HepG2 (cell line): Measurements from ENCODE around the gene TMEM266. TPM values are rescaled to one million over a fixed set of nuclear protein-coding genes. Genes with fewer than 3 reads are reported as not detected.

Source experiments
- BCL6 ChIP-seq: IDR thresholded peaks from 2 replicates; pipeline ENCODE4 v1.6.1; 2016; ENCODE audit warnings: missing genetic modification reagents, missing compliant biosample characterization
- CEBPG ChIP-seq: IDR thresholded peaks from 2 replicates; pipeline ENCODE4 v1.6.1; 2016
- NAIF1 ChIP-seq: sonication (generic); formaldehyde crosslinking; IDR thresholded peaks from 2 replicates; pipeline ENCODE4 v1.5.0; 2020; ENCODE audit warnings: mild to moderate bottlenecking, missing genetic modification reagents, borderline replicate concordance
- NFATC3 ChIP-seq: sonication (generic); formaldehyde crosslinking; IDR thresholded peaks from 2 replicates; pipeline ENCODE4 v1.5.1; 2020; ENCODE audit warnings: mild to moderate bottlenecking, missing genetic modification reagents
- RARG ChIP-seq: sonication (generic); formaldehyde crosslinking; IDR thresholded peaks from 2 replicates; pipeline ENCODE4 v1.4.0; 2020; ENCODE audit warnings: low read depth, mild to moderate bottlenecking, missing genetic modification reagents
- SALL1 ChIP-seq: sonication (generic); formaldehyde crosslinking; IDR thresholded peaks from 2 replicates; pipeline ENCODE4 v1.8.0; 2022; ENCODE audit warnings: mild to moderate bottlenecking, missing genetic modification reagents
- SP5 ChIP-seq: IDR thresholded peaks from 2 replicates; pipeline ENCODE4 v1.6.1; 2016; ENCODE audit warnings: low read depth, borderline replicate concordance
- ZBTB8A ChIP-seq: sonication (generic); formaldehyde crosslinking; IDR thresholded peaks from 2 replicates; pipeline ENCODE4 v1.4.0; 2020; ENCODE audit warnings: mild to moderate bottlenecking, low read depth, missing genetic modification reagents, borderline replicate concordance
- ZNF343 ChIP-seq: sonication (generic); formaldehyde crosslinking; IDR thresholded peaks from 2 replicates; pipeline ENCODE4 v1.4.0; 2020; ENCODE audit warnings: mild to moderate bottlenecking, missing genetic modification reagents
- ZNF431 ChIP-seq: sonication (generic); formaldehyde crosslinking; IDR thresholded peaks from 2 replicates; pipeline ENCODE4 v1.9.0; 2022; ENCODE audit warnings: missing genetic modification reagents, low read depth, mild to moderate bottlenecking, borderline replicate concordance
- ZNF432 ChIP-seq: sonication (generic); formaldehyde crosslinking; IDR thresholded peaks from 2 replicates; pipeline ENCODE4 v1.5.0; 2020; ENCODE audit warnings: missing genetic modification reagents, mild to moderate bottlenecking, borderline replicate concordance
- ZNF547 ChIP-seq: sonication (generic); formaldehyde crosslinking; IDR thresholded peaks from 2 replicates; pipeline ENCODE4 v1.5.1; 2020; ENCODE audit warnings: mild to moderate bottlenecking, missing genetic modification reagents
- ZNF616 ChIP-seq: sonication (generic); formaldehyde crosslinking; IDR thresholded peaks from 2 replicates; pipeline ENCODE4 v1.5.0; 2020; ENCODE audit warnings: low read depth, mild to moderate bottlenecking, missing genetic modification reagents
- polyA plus RNA-seq, 8 experiments: library from polyadenylated mRNA; depleted of rRNA in 3 of 8; stranded (reverse) in 7 of 8; unstranded in 1 of 8; fragments of >200 nt; fragmentation: Illumina TruSeq in 4 of 8; extraction: Trizol in 4 of 8; gene quantifications; 2 replicates each; pipeline versions ENCODE4 v1.2.1 to v1.2.3, GENCODE V29; 2011 to 2016; ENCODE audit warnings: low read depth in 4 of 8, missing spikeins in 1 of 8, mixed read lengths in 1 of 8; ENCODE audit not compliant: insufficient read depth in 1 of 8
- total RNA-seq, 5 experiments: library from RNA; depleted of rRNA; stranded (reverse); fragments of >200 nt; fragmentation: Illumina TruSeq; extraction: Trizol; gene quantifications; 2 replicates each; pipeline ENCODE4 v1.2.3, GENCODE V29; 2016; ENCODE audit warnings: low read depth in 1 of 5
- TF ChIP-seq, protein P1 (sequence below): sonication (generic); formaldehyde crosslinking; IDR thresholded peaks from 2 replicates; pipeline ENCODE4 v1.8.1; 2023; ENCODE audit warnings: missing genetic modification reagents, mild to moderate bottlenecking, borderline replicate concordance
- TF ChIP-seq, protein P2 (sequence below): sonication (generic); formaldehyde crosslinking; IDR thresholded peaks from 2 replicates; pipeline ENCODE4 v1.5.1; 2020; ENCODE audit warnings: mild to moderate bottlenecking, missing genetic modification reagents, moderate library complexity
- TF ChIP-seq, protein P3 (sequence below): sonication (generic); formaldehyde crosslinking; IDR thresholded peaks from 2 replicates; pipeline ENCODE4 v1.4.0; 2020; ENCODE audit warnings: missing genetic modification reagents
- TF ChIP-seq, protein P4 (sequence below): sonication (generic); formaldehyde crosslinking; IDR thresholded peaks from 2 replicates; pipeline ENCODE4 v1.4.0; 2020; ENCODE audit warnings: mild to moderate bottlenecking, low read depth, missing genetic modification reagents
- TF ChIP-seq, protein P5 (sequence below): IDR thresholded peaks from 2 replicates; pipeline ENCODE4 v1.6.1; 2016; ENCODE audit warnings: mild to moderate bottlenecking, missing biosample characterization, missing genetic modification reagents

TMEM266 gene
- total and polyA plus RNA-seq, 2 of the 13 experiments (the other 11 are each of a cell fraction or from before 2014, with no cell fraction given), result 0.04 TPM; not detected in 1

DNA sequence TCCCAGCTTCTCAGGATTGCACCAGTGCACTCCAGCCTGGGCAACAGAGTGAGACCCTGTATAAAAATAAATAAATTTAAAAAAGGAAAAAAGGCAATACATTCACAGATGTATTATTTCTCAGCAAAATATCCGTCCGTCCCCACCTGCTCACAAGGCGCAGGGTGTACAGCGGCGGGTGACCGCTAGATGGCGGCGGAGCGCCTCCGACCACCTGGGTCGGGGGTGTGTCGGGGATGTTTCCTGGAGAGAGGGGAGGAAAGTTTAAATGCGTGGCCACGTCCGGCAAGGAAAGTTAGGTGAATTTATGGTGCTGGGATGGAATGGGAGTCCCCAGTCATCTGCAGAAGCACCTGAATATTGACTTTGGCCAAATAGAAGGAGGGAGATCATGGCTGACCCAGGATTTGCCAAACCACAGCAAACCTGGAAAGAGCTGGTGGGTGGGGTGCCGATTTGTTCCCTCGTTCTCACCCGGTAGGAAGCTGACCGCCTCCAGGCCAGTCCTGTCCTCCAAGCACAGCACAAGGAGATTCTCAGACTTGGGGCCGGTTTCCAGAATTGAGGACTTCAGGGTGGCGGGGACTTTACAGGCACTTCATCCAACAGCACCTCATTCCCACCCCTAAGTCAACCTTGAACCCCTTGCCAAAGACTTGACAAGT is 88.3 kb downstream of the TMEM266 start (continued):
- TF ChIP-seq, protein P1, sequence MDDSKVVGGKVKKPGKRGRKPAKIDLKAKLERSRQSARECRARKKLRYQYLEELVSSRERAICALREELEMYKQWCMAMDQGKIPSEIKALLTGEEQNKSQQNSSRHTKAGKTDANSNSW (CRISPR knock-in tag), result no peak
- TF ChIP-seq, protein P2, sequence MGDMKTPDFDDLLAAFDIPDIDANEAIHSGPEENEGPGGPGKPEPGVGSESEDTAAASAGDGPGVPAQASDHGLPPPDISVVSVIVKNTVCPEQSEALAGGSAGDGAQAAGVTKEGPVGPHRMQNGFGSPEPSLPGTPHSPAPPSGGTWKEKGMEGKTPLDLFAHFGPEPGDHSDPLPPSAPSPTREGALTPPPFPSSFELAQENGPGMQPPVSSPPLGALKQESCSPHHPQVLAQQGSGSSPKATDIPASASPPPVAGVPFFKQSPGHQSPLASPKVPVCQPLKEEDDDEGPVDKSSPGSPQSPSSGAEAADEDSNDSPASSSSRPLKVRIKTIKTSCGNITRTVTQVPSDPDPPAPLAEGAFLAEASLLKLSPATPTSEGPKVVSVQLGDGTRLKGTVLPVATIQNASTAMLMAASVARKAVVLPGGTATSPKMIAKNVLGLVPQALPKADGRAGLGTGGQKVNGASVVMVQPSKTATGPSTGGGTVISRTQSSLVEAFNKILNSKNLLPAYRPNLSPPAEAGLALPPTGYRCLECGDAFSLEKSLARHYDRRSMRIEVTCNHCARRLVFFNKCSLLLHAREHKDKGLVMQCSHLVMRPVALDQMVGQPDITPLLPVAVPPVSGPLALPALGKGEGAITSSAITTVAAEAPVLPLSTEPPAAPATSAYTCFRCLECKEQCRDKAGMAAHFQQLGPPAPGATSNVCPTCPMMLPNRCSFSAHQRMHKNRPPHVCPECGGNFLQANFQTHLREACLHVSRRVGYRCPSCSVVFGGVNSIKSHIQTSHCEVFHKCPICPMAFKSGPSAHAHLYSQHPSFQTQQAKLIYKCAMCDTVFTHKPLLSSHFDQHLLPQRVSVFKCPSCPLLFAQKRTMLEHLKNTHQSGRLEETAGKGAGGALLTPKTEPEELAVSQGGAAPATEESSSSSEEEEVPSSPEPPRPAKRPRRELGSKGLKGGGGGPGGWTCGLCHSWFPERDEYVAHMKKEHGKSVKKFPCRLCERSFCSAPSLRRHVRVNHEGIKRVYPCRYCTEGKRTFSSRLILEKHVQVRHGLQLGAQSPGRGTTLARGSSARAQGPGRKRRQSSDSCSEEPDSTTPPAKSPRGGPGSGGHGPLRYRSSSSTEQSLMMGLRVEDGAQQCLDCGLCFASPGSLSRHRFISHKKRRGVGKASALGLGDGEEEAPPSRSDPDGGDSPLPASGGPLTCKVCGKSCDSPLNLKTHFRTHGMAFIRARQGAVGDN (CRISPR knock-in tag), result no peak
- TF ChIP-seq SP5 (CRISPR knock-in tag) (no peak), RARG (CRISPR knock-in tag) (no peak), ZBTB8A (CRISPR knock-in tag) (no peak), NAIF1 (no peak), BCL6 (CRISPR knock-in tag) (peak; percentile 70; the same call in 1 of the 2 replicates), NFATC3 (CRISPR knock-in tag) (no peak), CEBPG (CRISPR knock-in tag) (no peak), ZNF547 (CRISPR knock-in tag) (no peak), ZNF343 (CRISPR knock-in tag) (no peak), ZNF432 (CRISPR knock-in tag) (no peak), SALL1 (peak; percentile 12; the same call in 1 of the 2 replicates), ZNF431 (CRISPR knock-in tag) (no peak), ZNF616 (CRISPR knock-in tag) (no peak)
- TF ChIP-seq, protein P3, sequence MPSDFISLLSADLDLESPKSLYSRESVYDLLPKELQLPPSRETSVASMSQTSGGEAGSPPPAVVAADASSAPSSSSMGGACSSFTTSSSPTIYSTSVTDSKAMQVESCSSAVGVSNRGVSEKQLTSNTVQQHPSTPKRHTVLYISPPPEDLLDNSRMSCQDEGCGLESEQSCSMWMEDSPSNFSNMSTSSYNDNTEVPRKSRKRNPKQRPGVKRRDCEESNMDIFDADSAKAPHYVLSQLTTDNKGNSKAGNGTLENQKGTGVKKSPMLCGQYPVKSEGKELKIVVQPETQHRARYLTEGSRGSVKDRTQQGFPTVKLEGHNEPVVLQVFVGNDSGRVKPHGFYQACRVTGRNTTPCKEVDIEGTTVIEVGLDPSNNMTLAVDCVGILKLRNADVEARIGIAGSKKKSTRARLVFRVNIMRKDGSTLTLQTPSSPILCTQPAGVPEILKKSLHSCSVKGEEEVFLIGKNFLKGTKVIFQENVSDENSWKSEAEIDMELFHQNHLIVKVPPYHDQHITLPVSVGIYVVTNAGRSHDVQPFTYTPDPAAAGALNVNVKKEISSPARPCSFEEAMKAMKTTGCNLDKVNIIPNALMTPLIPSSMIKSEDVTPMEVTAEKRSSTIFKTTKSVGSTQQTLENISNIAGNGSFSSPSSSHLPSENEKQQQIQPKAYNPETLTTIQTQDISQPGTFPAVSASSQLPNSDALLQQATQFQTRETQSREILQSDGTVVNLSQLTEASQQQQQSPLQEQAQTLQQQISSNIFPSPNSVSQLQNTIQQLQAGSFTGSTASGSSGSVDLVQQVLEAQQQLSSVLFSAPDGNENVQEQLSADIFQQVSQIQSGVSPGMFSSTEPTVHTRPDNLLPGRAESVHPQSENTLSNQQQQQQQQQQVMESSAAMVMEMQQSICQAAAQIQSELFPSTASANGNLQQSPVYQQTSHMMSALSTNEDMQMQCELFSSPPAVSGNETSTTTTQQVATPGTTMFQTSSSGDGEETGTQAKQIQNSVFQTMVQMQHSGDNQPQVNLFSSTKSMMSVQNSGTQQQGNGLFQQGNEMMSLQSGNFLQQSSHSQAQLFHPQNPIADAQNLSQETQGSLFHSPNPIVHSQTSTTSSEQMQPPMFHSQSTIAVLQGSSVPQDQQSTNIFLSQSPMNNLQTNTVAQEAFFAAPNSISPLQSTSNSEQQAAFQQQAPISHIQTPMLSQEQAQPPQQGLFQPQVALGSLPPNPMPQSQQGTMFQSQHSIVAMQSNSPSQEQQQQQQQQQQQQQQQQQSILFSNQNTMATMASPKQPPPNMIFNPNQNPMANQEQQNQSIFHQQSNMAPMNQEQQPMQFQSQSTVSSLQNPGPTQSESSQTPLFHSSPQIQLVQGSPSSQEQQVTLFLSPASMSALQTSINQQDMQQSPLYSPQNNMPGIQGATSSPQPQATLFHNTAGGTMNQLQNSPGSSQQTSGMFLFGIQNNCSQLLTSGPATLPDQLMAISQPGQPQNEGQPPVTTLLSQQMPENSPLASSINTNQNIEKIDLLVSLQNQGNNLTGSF (CRISPR knock-in tag), result no peak
- TF ChIP-seq, protein P4, sequence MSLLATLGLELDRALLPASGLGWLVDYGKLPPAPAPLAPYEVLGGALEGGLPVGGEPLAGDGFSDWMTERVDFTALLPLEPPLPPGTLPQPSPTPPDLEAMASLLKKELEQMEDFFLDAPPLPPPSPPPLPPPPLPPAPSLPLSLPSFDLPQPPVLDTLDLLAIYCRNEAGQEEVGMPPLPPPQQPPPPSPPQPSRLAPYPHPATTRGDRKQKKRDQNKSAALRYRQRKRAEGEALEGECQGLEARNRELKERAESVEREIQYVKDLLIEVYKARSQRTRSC (CRISPR knock-in tag), result no peak
- TF ChIP-seq, protein P5, sequence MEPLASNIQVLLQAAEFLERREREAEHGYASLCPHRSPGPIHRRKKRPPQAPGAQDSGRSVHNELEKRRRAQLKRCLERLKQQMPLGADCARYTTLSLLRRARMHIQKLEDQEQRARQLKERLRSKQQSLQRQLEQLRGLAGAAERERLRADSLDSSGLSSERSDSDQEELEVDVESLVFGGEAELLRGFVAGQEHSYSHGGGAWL, result no peak
